ENCODE measurements around the gene HTR3A.

Gene HTR3A

DNA sequence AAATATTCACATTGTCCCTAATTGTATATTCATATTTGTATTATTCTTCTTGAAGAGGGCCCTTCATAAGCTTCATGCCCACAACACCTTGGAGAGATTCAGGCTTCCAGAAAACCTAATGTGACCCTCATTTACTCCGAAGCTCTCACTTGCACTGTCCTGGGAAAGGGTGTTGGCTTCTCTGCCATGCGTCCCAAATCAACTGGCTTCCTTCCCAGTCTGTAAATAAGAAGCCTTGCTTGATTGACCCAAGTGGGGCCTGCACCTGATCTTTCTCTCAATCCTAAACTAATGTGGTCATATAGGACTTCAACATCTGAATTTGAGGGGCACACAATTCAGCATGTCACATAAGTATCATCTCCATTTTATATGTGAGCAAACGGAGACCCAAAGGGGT lies 44.1 kb downstream of the HTR3A start:
- no peak for DNase-seq (ENCODE audit: low read depth in 2 of 2)

DNA sequence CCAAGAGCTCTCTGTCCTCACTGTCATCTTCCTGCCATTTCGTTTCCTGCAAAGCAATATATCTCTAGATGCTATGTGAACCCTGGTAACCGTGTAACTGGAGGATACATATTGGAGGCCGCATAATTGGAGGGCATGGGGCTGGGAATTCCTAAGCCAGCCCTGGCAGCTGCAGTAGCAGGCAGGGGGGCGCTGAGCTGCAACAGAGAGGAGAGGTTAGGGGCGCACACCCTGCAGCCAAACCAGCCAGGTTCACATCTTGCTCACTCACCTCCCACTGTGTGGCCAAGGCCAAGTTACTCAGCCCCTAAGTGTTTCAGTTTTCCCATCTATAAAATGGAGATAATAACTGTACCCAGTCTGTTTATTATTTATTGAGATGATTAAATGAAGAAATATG lies 44.7 kb downstream of the HTR3A start:
- no peak for DNase-seq (ENCODE audit: low read depth in 2 of 2)

DNA sequence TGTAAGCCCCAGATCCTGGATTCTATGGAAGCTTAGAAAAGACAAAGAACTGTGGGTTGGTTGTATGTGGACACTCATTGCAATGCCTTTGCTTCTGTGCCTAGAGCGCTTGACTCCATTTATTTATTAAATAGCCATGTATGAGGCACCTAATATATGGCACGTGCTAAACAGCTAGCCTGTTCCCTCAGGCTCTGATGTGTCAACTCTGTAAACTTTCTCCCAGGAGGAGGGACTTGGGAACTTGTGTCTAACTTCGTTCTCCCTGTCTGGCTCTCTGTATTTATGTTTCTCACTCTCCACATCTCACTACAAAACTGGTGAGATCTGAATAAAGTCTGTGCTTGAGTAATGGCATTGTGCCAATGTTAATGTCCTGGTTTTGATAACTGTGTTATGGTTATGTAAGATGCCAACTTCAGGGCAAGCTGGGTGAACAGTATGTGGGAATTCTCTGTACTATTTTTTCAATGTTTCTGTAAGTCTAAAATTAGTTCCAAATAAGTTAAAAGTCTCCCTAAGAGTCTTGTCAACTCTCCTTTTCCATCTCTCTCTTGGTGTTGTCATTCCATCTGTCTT lies 50.5 kb downstream of the HTR3A start:
- DNase-seq (ENCODE audit: low read depth in 2 of 2), result no peak

DNA sequence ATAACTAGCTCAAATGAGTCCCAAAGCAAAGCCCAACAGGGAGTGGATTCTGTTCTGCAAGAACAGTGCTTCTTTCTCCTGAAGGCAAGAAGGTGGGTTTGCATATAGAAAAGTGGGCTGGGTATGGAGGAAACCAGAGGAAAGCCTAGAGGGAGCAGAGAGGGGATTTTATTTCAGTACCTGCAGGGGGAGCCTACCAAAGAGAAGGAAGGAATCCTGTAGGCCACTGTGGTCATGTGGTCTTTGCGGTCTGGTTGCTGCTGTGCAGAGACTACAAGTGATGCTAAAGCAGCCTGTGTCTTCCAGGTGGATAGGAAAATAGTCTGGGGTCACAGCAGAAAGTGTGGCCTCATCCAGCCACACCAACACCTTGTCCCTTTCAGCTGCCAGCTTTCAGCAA lies 51.4 kb downstream of the HTR3A start:
- DNase-seq (ENCODE audit: low read depth in 2 of 2), result no peak

DNA sequence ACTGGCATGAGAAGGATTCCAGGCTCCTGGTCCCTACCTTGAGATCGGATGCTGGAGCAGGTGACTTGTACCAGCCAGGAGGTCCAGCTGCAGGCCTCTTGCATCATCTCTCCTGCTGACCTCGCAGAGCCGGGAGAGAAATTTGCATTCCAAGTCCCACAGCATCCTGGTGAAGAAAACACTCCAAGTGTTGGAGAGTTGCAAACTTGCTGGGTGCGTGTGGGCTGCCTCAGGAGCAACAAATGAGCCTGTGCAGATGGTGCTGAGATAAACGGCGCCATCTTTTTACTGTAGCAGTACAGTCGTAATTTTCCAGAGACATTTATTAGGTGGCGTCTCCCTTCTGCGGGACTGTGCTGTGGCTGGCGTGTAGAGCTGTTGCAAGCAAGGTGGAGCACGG lies 52.5 kb downstream of the HTR3A start:
- no peak for DNase-seq (ENCODE audit: low read depth in 2 of 2)

DNA sequence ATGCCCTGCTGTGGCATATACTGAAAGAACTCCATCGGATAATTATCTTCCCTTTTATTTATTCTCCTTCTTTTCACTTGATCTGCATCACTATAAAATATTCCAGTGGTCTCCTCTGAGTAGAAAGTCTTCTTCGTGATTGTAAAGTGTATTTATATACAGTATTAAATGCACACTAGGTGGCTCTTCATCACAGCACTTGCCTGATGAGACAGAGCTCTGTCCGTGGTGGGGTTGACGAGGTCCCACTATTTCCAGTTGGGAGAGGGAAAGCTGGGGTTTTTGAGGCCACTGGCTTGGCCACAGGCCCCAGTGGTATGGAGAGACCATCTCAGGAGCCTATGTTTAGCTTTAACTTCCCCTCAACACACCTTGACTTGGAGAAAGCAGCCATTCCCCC lies 53.0 kb downstream of the HTR3A start:
- no peak for DNase-seq (ENCODE audit: low read depth in 2 of 2)

DNA sequence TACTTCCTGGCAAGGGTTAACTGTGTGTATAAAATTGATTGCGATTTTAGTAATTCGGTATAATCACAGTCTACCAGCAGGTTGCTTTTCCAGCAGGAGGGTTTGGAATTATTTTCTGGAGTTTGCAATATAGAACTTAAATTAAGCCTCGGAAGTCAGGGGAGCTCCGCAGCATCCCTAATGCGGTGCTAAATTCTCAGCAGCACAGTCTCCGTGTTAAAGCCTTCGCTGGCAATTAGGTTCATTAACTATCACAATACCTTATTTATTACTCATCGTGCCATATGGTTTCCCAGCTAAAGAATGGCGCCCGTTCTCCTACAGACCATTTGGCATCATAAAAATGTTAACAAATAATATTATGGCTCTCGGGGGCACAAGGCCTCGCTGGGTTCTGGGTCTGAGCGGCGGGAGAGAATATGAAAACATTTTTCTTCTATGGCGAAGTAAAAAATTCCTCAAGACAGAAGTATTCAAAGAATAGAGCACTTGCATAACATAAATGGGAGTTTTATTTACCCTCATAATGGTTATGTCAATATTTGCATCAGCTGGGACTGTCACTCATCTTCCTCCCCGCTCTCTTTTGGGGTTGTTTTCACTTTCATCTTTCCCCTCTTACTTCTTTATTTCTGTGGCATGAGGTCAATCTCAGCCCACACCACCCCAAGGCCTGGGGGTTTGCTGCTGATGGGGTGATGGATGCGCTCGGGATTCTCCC lies 56.5 kb downstream of the HTR3A start:
- DNase-seq (ENCODE audit: low read depth in 2 of 2), result no peak

DNA sequence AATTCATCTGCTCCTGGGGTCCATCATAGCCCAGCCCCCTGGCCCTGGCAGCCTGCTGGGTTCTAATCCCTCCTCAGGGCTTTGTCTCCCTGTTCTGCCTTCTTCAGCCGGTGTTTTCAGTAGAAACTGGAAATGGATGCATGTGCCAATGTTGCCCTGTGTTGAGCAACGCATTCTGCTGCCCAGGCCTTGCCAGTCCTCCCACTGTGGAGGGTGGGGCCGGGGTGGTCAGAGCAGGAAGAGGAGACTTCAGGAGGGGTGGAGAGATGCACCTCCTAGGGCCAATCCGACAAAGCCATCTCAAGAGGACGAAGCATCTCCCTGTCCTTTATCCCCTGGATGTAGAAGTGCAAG lies 57.0 kb downstream of the HTR3A start:
- DNase-seq (ENCODE audit: low read depth in 2 of 2), result no peak

DNA sequence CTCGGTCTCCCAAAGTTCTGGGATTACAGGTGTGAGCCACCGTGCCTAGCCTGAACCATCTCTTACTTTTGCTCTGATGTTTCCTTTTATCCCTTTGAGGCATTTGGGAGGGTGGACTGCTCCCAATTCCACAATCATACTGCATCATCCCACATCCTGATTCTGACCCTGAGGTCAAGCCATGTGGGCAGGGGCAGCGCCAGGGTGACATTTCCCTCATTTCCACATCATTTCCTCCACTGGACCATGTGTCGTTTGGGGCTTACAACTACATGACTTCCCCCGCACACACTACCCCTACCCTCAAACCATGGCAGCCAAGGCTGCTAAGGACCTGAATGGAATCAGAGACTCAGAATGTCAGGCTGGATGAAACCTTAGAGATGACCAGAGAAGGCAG lies 58.2 kb downstream of the HTR3A start:
- no peak for DNase-seq (ENCODE audit: low read depth in 2 of 2)

DNA sequence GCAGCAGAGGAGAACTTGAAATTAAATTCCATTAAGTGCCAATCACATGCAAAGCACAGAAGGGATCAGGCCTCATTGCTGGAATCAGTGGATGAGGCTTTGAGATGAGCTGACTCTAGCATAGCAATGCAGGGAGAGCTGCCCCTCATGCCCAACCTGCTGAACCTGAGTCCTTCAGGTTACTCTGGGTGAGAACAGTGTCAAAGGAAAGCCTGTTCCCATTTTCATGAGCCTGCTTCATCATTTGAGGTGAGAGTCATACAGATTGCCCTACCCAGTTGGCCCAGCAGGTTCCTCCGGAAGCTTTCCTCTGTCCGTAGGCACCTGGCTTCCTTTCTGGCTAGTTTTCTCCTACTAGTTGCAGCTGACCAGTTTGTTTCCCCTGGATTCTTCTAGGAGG lies 58.7 kb downstream of the HTR3A start:
- no peak for DNase-seq (ENCODE audit: low read depth in 2 of 2)

DNA sequence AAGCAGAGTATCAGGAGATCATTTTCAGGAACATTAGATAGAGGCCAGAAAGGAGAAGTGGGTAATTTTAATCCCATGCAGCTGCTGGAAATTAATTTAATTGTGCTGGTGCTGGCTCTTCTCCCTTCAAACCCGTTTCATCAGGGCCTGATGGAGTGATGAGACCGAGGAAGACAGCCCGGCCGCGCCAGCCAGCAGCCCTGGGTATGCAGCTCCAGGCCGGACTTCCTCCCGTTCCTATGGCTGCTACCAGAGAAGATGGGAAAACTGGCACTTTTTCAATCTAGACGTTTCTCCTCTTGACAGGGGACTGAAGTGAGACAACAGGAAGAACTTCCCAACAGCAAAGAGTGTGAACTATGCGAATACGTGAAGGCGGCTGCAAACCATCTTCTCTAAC lies 60.0 kb downstream of the HTR3A start:
- no peak for DNase-seq (ENCODE audit: low read depth in 2 of 2)

DNA sequence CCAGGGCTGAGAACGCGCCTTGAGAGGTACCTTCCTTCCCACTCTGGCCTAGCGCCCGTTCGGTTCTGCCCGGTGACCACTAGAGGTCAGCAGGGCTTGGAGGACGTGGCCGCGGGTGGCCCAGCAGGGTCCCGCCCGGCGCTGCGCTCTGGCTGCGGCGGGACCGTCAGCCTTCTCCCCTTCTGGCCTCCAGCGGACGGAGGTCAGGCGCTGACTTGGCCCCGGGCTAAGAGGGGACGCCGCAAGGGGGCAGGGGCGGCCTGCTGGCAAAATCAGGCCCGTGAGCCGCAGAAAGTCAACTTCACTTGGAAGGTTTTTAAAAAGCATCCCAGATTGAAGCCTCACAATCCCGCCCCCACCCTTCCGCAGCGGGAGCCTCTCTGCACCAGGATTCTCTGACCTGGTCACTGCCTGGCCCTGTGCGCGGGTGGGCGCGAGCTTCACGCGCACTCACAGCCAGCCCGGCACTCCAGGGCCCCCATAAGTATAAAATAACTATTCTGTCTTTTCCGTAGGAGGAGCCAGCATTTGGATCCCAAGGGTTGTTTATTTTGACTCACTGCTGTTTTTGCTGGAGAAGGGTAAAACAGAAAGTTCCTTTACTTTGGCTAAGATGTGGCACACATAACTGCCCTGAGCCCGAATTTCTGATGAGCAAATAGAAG lies 61.4 kb downstream of the HTR3A start:
- DNase-seq (ENCODE audit: low read depth in 2 of 2), result peak; percentile 17 to 40

DNA sequence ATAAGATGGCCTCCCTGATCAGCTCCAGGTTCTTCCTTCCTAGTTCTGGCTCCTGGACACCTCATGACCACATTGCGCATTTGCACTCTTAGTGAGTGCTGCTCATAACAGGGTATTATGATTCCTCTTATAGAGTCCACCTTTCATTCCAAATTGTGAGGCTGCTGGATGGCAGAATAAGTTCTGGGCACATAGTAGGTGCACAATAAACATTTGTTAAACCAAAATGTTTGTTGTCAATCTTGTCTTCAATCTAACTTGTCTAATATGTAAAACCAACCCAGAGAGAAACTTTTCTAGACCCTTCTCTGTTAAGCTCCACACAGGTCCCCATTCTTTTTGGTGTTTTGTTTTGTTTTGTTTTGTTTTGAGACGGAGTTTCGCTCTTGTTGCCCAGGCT lies 62.0 kb downstream of the HTR3A start:
- DNase-seq (ENCODE audit: low read depth in 2 of 2), result no peak

DNA sequence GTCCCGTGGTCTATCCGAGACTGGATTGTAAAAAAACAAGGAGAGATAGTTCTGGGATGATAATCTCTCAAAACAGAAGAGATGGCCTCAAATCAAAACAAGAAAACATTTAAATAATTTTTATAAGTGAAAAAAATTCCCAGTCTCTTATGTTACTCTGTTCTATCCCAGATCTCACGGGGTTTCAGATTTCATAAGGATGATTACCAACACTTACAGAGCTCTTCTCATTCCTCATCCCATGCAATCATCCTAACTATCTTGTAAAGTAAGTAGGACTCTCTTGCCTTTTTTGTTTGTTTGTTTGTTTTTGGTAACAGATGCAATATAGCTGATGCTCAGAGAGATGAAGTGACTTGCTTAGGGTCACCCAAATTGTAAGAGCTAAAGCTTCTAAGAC lies 64.6 kb downstream of the HTR3A start:
- no peak for DNase-seq (ENCODE audit: low read depth in 2 of 2)

All from stimulated activated CD8-positive, alpha-beta memory T cell treated with anti-CD3 and anti-CD28 coated beads, Interleukin-7, amount 100 ng/mL, for 4 hours (primary cell).